GM18861 (cell line): ENCODE measurements around the gene ADAMTS1.

Source experiments
- ATAC-seq: cut with Tn5 transposase; IDR thresholded peaks from one replicate; pipeline ENCODE4 v1.9.1; 2021; ENCODE audit not compliant: unreplicated experiment

The ADAMTS1 gene

GRCh38 chr21:26845759-26846035, 488 bp upstream of the ADAMTS1 start:
- ATAC-seq = no peak

GRCh38 chr21:26844258-26845065, 747 bp downstream of the ADAMTS1 start:
- ATAC-seq = no peak

GRCh38 chr21:26843933-26844257, 1.3 kb downstream of the ADAMTS1 start:
- no peak for ATAC-seq

- no peak for ATAC-seq
Measured at GRCh38 chr21:26842974-26843932, 2.0 kb downstream of the ADAMTS1 start.

- no peak for ATAC-seq
Measured at GRCh38 chr21:26842300-26842699, 2.9 kb downstream of the ADAMTS1 start.

GRCh38 chr21:26840912-26841311, 4.3 kb downstream of the ADAMTS1 start:
- no peak for ATAC-seq

- ATAC-seq = no peak
Measured at GRCh38 chr21:26840201-26840600, 5.0 kb downstream of the ADAMTS1 start.

- ATAC-seq = no peak
Measured at GRCh38 chr21:26837539-26837938, 7.7 kb downstream of the ADAMTS1 start.

GRCh38 chr21:26836528-26836927, 8.7 kb downstream of the ADAMTS1 start:
- ATAC-seq = no peak

GRCh38 chr21:26835714-26836265, 9.4 kb downstream of the ADAMTS1 start:
- ATAC-seq = no peak

GRCh38 chr21:26835027-26835713, 10.0 kb downstream of the ADAMTS1 start:
- no peak for ATAC-seq

GRCh38 chr21:26834181-26834905, 10.9 kb downstream of the ADAMTS1 start:
- no peak for ATAC-seq

- ATAC-seq = no peak
Measured at GRCh38 chr21:26833460-26833939, 11.7 kb downstream of the ADAMTS1 start.

GRCh38 chr21:26833011-26833410, 12.2 kb downstream of the ADAMTS1 start:
- ATAC-seq = no peak

GRCh38 chr21:26832546-26832945, 12.7 kb downstream of the ADAMTS1 start:
- ATAC-seq = no peak

- ATAC-seq = no peak
Measured at GRCh38 chr21:26826801-26827200, 18.4 kb downstream of the ADAMTS1 start.

- no peak for ATAC-seq
Measured at GRCh38 chr21:26820509-26820908, 24.7 kb downstream of the ADAMTS1 start.

- ATAC-seq = no peak
Measured at GRCh38 chr21:26819740-26820324, 25.4 kb downstream of the ADAMTS1 start.

GRCh38 chr21:26818906-26819305, 26.3 kb downstream of the ADAMTS1 start:
- ATAC-seq = no peak

GRCh38 chr21:26815197-26815596, 30.0 kb downstream of the ADAMTS1 start:
- no peak for ATAC-seq
